ENCODE results near the gene ADGRB3.
"Not testable (repeated sequence)": the region's sequence is repeated elsewhere in the genome, so short reads cannot be mapped to it uniquely, and the experiment has no call there.

ADGRB3 gene

DNA sequence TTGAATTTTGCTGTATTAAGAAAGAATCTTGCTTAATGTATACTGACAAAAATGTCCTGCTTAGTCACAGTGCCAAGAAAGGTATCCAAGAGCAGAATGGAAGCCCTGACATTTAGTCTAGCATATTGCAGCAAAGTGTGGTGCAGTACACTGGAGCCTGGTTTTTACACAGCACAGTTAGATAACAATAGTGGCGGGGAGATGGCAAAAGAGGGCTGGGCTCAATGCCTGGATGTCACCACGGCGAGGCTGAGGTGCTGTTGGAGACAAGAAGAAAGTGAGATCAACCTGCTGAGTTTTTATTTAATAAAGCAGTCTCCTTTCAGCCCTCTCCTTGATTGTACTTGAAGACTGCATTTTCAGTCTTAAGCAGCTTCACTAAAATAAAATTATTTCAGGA lies 735.7 kb downstream of the ADGRB3 start:
- no peak for DNase-seq

DNA sequence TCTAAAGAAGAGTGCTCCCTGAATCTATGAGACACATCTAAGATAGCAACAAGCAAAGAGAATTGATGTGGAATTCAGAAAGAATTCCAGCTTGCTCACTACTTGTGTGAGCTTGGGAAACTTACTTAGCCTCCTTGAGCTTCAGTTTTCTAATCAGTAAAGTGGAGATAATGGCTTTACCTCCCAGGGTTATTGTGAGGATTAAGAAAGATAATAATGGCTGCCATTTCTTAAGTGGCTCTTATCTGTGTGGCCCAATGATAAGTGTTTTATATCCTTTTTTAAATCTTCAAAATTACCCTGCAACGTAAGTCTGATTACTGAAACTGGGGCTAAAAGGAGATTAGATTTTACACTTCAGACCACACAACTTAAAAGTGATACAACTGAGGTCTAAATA lies 743.2 kb downstream of the ADGRB3 start:
- no peak for DNase-seq

- no peak for DNase-seq
Observed at GRCh38 chr6:69379518-69379917, 744.4 kb downstream of the ADGRB3 start.

DNA sequence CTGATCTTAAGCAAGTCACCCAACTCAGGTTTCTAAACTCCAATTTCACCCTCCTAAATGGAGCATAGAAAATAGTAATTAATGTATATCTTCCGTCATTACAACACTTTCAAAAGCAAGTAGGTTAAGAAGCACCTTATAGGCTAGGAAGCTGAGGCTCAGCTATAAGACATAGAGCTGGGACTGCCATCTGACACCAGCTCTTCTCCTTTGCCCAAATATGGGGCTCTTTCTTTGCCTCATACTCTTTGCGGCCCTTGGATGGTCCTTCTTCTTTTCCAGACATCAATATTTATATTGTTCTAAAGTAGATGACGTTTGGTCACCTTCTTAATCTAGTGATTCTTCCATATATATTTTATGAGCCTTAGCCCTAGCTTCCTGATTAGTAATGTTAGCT lies 748.5 kb downstream of the ADGRB3 start:
- no peak for DNase-seq

DNA sequence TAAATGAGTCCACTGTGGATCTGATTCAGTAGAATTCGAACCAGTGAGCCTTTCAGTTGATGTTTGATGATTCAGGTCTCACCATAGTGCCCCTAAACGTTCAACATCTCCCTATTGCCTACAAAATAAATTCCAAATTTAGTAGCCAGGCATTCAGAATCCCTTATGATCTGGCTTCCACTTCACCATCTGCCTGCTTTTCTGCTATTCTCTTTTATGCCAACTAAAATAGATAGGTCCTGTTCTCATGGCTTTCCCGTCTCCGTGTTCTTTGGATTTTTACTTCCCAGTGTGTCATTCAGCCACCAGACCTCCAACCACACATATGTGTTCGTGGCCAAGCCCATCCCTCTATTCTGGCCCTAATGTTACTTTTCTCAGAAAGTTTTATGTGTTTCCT lies 751.3 kb downstream of the ADGRB3 start:
- no peak for DNase-seq

DNA sequence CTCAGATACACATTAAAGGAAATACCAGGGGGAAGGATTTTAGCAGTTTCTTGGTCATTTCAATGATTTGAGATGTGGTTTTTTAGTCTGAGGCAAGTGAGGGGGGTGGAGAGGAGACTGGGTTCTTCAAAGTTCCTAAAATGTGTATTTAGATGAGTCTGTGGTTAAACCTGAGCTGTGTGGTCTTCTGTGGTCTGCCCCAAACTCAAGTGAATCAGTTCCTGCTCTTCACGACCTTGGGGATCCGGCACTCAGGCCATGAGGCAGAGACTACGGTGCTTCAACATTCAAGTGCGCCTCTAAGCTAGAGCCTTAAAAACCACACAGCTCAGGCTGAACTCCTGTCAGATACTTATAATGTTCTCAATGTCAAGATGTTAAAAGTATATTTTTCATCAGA lies 755.0 kb downstream of the ADGRB3 start:
- DNase-seq: no peak

- no peak for DNase-seq
Observed at GRCh38 chr6:69391106-69391505, 756.0 kb downstream of the ADGRB3 start.

GRCh38 chr6:69392745-69393144 lies 757.7 kb downstream of the ADGRB3 start:
- DNase-seq: no peak

GRCh38 chr6:69398311-69398710 lies 763.2 kb downstream of the ADGRB3 start:
- no peak for DNase-seq

DNA sequence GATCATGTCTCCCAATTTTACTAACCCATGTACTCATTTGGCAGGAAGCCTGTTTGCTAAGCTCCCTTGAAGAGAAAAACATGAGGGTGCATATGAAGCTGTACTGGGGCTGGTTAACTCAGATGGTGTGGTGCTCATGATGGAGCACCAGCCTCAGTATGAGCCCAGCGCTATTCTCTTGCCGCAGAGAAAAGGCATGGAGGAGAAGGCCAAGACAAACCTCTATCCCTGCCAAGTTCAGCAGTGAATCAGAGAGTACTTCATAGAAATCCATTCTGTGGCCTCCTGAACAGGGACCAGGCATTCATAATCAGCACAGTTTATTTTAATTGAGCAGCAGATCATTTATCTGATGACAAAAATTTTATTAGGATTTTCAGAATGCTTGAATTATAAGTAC lies 763.6 kb downstream of the ADGRB3 start:
- DNase-seq: no peak

DNA sequence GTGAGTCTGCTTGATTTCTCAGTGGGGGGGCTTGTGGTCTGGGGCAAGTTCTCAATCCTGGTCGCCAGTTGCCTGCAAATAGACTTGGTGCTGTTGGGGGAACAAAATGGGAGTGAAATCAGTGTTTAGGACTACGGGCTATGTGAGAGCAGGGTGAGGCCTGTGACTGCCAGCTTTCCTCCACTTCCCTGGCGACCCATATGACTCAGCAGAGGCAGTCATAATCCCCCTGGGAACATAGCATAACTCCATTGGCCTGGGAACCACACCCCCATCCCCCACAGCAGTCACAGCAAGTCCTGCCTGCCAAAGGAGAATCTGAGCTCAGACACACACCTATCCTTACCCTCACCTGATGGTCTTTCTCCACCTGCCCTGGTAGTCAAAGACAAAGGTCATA lies 773.8 kb downstream of the ADGRB3 start:
- no peak for DNase-seq

- DNase-seq: no peak
Observed at GRCh38 chr6:69416776-69417175, 781.7 kb downstream of the ADGRB3 start.

DNA sequence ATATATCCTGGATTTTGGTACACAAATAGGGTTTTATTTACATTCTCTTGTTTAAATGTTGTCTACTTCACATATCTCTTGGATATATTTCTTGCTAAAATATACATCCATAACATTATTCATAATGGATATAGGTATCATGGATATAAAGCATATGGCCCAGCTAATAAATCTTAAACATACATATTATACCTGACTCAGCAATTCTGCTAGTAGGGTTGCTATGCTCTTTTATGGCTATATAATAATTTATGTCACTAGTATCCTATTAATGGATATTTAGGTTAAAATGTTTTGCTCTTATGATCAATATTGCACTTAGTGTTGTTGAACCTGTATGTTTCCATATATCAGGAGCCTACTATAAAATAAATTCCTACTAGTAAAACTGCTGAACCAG lies 786.2 kb downstream of the ADGRB3 start:
- DNase-seq: no peak

- no peak for DNase-seq
Observed at GRCh38 chr6:69422020-69422419, 786.9 kb downstream of the ADGRB3 start.

DNA sequence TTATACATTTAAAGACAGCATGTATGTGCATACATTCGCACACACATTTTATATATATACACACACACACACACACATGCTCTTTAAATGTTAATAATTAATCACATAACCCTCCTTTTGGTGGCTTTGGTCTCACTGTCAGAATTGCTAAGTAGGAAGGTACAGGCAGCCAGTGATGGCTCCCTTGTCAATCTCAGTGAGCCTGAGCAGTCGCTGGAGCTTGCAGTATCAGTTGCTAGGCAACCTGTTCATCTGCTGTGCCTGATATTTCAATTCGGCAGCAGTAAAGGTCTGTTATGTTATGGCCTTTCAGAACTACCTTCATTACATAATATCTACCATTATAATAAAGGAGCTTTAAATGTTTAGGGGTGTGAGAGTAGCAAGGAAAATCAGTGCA lies 787.4 kb downstream of the ADGRB3 start:
- DNase-seq: no peak

- DNase-seq: no peak
Observed at GRCh38 chr6:69423785-69424184, 788.7 kb downstream of the ADGRB3 start.

GRCh38 chr6:69424581-69424980 lies 789.5 kb downstream of the ADGRB3 start:
- DNase-seq: no peak

DNA sequence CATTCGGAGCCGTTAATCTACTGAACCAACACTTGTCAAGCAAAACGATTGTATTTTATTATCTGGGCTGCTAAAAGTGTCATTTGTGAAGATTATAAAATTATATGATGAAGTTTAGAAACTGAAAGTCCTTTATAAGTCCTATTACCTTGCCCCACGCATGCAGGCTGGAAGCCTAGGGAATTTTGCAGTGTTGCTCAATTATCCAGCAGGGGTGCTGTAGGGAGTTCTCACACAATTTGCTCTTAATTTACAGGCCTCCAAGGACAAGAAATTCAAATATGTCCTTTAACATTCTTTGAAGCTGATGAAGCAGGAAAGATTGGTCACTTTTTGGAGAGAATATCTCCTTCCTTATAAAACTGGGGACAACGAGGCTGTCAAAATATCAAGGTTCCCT lies 792.8 kb downstream of the ADGRB3 start:
- no peak for DNase-seq

DNA sequence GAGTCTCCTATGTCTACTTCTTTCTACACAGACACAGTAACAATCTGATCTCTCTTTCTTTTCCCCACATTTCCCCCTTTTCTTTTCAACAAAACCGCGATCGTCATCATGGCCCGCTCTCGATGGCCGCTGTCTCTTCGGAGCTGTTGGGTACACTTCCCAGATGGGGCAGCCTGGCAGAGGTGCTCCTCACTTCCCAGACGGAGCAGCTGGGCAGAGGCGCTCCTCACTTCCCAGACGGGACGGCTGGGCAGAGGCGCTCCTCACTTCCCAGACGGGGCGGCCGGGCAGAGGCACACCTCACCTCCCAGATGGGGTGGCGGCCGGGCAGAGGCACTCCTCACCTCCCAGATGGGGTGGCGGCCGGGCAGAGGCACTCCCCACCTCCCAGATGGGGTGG lies 797.1 kb downstream of the ADGRB3 start:
- not testable (repeated sequence) for DNase-seq

GRCh38 chr6:69433116-69433515 lies 798.0 kb downstream of the ADGRB3 start:
- not testable (repeated sequence) for DNase-seq

DNA sequence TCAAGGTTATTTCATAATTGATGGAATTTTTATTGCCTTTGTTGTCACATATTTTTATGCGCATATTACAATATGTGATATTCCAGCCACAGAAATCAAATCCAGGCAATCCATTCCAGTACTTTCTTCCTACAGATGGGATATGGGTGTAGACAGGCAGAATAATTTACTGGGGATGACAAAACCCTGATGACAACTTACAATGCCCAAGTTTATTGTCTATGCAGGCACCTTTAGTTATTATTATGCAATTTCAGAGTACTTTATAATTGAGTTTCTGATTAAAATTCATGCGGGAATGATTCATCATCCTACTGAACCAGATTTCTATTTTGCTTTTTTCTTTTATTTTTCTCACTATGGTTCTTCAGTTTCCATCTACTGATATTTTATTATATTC lies 803.0 kb downstream of the ADGRB3 start:
- no peak for DNase-seq
